Heart right ventricle (tissue), 16 donors: Measurements from ENCODE around the gene KDM4E. TPM values are rescaled to one million over a fixed set of nuclear protein-coding genes. Genes with fewer than 3 reads are reported as not detected.
"Not testable (repeated sequence)": the region's sequence is repeated elsewhere in the genome, so short reads cannot be mapped to it uniquely, and the experiment has no call there.

ENCODE experiments used
- ATAC-seq, 8 donors: fragments of 200-7000 bp; cut with Tn5 transposase; one replicate each; pipeline ENCODE4 v1.9.1; 2020; ENCODE audit warnings: mild to moderate bottlenecking in 8 of 8, moderate library complexity in 8 of 8, moderate number of reproducible peaks in 1 of 8
- DNase-seq, 2 donors: peaks; one replicate each; pipeline ENCODE4 v3.0.0-alpha.2; 2020
- H3K27ac ChIP-seq, 10 donors: fragments of 200-600 bp; sonication (generic) in 2 of 10; one replicate each; pipeline versions ENCODE4 v1.5.0 to v1.8.0; 2020 to 2022; ENCODE audit warnings: mild to moderate bottlenecking in 3 of 10
- H3K27me3 ChIP-seq, 7 donors: fragments of 200-600 bp; one replicate each; pipeline ENCODE4 v1.8.0; 2021 to 2022; ENCODE audit warnings: mild to moderate bottlenecking in 2 of 7
- H3K36me3 ChIP-seq, 9 donors: fragments of 200-600 bp; sonication (generic) in 1 of 9; one replicate each; pipeline versions ENCODE4 v1.5.0 to v1.8.0; 2020 to 2022; ENCODE audit warnings: mild to moderate bottlenecking in 2 of 9
- H3K4me1 ChIP-seq, 9 donors: fragments of 200-600 bp; sonication (generic) in 1 of 9; one replicate each; pipeline versions ENCODE4 v1.5.0 to v1.8.0; 2020 to 2022; ENCODE audit warnings: mild to moderate bottlenecking in 4 of 9
- H3K4me3 ChIP-seq, 10 donors: fragments of 200-600 bp; sonication (generic) in 2 of 10; one replicate each; pipeline versions ENCODE4 v1.5.0 to v1.8.0; 2020 to 2022; ENCODE audit warnings: mild to moderate bottlenecking in 7 of 10, moderate library complexity in 2 of 10
- H3K9me3 ChIP-seq, 11 donors: fragments of 200-600 bp in 10 of 11; sonication (generic) in 2 of 11; one replicate each; pipeline versions ENCODE4 v1.5.0 to v1.8.0; 2013 to 2022; ENCODE audit warnings: mild to moderate bottlenecking in 2 of 11, control low read depth in 1 of 11, moderate library complexity in 1 of 11
- CTCF ChIP-seq, 9 donors: fragments of 200-600 bp; sonication (generic) in 2 of 9; IDR thresholded peaks; one replicate each; pipeline versions ENCODE4 v1.5.0 to v1.8.0; 2021 to 2022; ENCODE audit warnings: antibody characterized with exemption in 9 of 9, mild to moderate bottlenecking in 5 of 9, moderate library complexity in 1 of 9
- WGBS, 2 donors: extraction: QIAGEN DNeasy Blood & Tissue Kit; methylation state at CpG; one replicate each; pipeline ENCODE4 v1.1.7; 2013; ENCODE audit warnings: inconsistent platforms in 1 of 2; 5-methylcytosine and 5-hydroxymethylcytosine counted together
- intact Hi-C, 10 donors: fragments of 100-400 bp; cut with DNase I; formaldehyde crosslinking; loops; one replicate each; pipeline versions ENCODE4 v1.11.1 to v1.14.2; 2022
- polyA plus RNA-seq, 2 donors: library from polyadenylated mRNA; stranded (reverse); fragments of 200-250 nt; gene quantifications; one replicate each; pipeline ENCODE4 v1.2.3, GENCODE V29; 2013
- total RNA-seq, 10 donors: library from RNA; stranded (reverse); fragmentation: NEBNext Ultra II Directional in 3 of 10; extraction: Animal tissue kit (Norgen Biotek cat#: 25700) in 3 of 10; gene quantifications; one replicate each; pipeline versions ENCODE4 v1.2.1 to v1.2.4, GENCODE V29; 2021 to 2023
- donor health status: Arrhythmogenic right ventricular cardiomyopathy.
- donor health status: ischemic (EF 13 %, LVEDD 7.1; RV severe dilation, severe dysfunction).
- donor health status: healthy with polysubstance abuse.
- donor health status: DM: no; HTN: yes; CAD: no.
- donor health status: DM: no; HTN: no; CAD: no.
- donor health status: ischemic (EF 25% LVEDD 6.9; RV normal size, moderate dysfunction).
- donor health status: ischemic (EF 25% LVEDD 5.7; RV mildly dilated, moderate dysfunction).
- donor health status: healthy.
- donor health status: DM: yes; HTN: yes; CAD: no.
- donor health status: Ischemic cardiomyopathy.
- donor health status: ischemic (EF 35%, LVEDD 5.7; RV mildly dilated, moderate dysfunction).
- donor health status: nonischemic (EF 11% LVEDD 7.7; RV severe dilation, severe dysfunction).
- donor health status: DM: yes; HTN: yes; CAD: no.
- donor health status: PGD.
- donor health status: ischemic (EF 29% LVEDD 5.4; RV normal size, mild dysfunction).
- donor health status: nonischemic (EF 23%, LVEDD 6.1; RV moderate dilation, normal function).

Gene KDM4E
- total and polyA plus RNA-seq, 12 donors = not detected

GRCh38 chr11:95028357-95028756 is 3.3 kb downstream of the KDM4E start:
- no peaks in the 10 kb centered on the region for H3K9me3 ChIP-seq
- H3K36me3 ChIP-seq = no peaks in the 10 kb centered on the region
- ATAC-seq (no peak), DNase-seq (no peak)
- H3K4me1 ChIP-seq = no peaks in the 10 kb centered on the region
- 85 to 86% methylated on average over 3 of the region's 3 CpGs for WGBS, 2 donors
- H3K27ac ChIP-seq = no peak overlapping the region
- TF ChIP-seq CTCF (IDR thresholded peaks at IDR 0.05) = no peak
- H3K27me3 ChIP-seq = no peaks in the 10 kb centered on the region
- intact Hi-C loops = no loop called here
- no peak overlapping the region for H3K4me3 ChIP-seq

- no peak for TF ChIP-seq CTCF (IDR thresholded peaks at IDR 0.05)
- ATAC-seq (no peak), DNase-seq (no peak)
- peaks cover 0 to 26% (median 18%) of the 10 kb centered on the region in 7 donors for H3K27me3 ChIP-seq
- H3K4me1 ChIP-seq = peaks cover 0 to 5% (median 0%) of the 10 kb centered on the region in 9 donors
- H3K27ac ChIP-seq = no peak overlapping the region
- no peaks in the 10 kb centered on the region for H3K9me3 ChIP-seq
- 77 to 79% methylated on average over 1 of the region's 1 CpG for WGBS, 2 donors
- no peak overlapping the region for H3K4me3 ChIP-seq
- H3K36me3 ChIP-seq = no peaks in the 10 kb centered on the region
- intact Hi-C loops = no loop called here
Measured at GRCh38 chr11:95033051-95033450, 8.0 kb downstream of the KDM4E start.

- TF ChIP-seq CTCF (IDR thresholded peaks at IDR 0.05) = no peak
Measured at GRCh38 chr11:95035316-95035715, 10.3 kb downstream of the KDM4E start.

GRCh38 chr11:95037356-95038035 is 12.4 kb downstream of the KDM4E start:
- H3K27ac ChIP-seq, H3K36me3 ChIP-seq, H3K9me3 ChIP-seq, intact Hi-C loops, H3K4me1 ChIP-seq: not testable (repeated sequence)
- H3K4me3 ChIP-seq = peak overlapping the region in 9 of 10 donors; percentile 17 to 54 (median 49)
- DNase-seq = peak in 1 of 2 donors; percentile 29
- 9 to 14% methylated on average over 71 of the region's 71 CpGs for WGBS, 2 donors
- TF ChIP-seq CTCF (IDR thresholded peaks at IDR 0.05) = peak in 3 of 9 donors; percentile 14 to 32 (median 18)
- peaks cover 0 to 39% (median 30%) of the 10 kb centered on the region in 7 donors for H3K27me3 ChIP-seq
- peak in 7 of 8 donors; percentile 26 to 75 (median 67) for ATAC-seq

More at GRCh38 chr11:95035316-95035715, 10.3 kb downstream of the KDM4E start:
- intact Hi-C loops = no loop called here
- peaks cover 0 to 5% (median 0%) of the 10 kb centered on the region in 9 donors for H3K4me1 ChIP-seq
- no peaks in the 10 kb centered on the region for H3K36me3 ChIP-seq
- no peak for DNase-seq
- 74 to 80% methylated on average over 2 of the region's 2 CpGs for WGBS, 2 donors
- no peak for ATAC-seq
- H3K27me3 ChIP-seq = peaks cover 0 to 30% (median 18%) of the 10 kb centered on the region in 7 donors
- no peak overlapping the region for H3K4me3 ChIP-seq
- no peaks in the 10 kb centered on the region for H3K9me3 ChIP-seq
- H3K27ac ChIP-seq = no peak overlapping the region
